GM21381 (cell line): Measurements from ENCODE around the gene TLK2.
"Not testable (repeated sequence)": the region's sequence is repeated elsewhere in the genome, so short reads cannot be mapped to it uniquely, and the experiment has no call there.

ENCODE experiments used
- ATAC-seq: cut with Tn5 transposase; IDR thresholded peaks from one replicate; pipeline ENCODE4 v1.9.1; 2021; ENCODE audit warnings: mild to moderate bottlenecking, moderate library complexity; ENCODE audit not compliant: unreplicated experiment

Gene TLK2

DNA sequence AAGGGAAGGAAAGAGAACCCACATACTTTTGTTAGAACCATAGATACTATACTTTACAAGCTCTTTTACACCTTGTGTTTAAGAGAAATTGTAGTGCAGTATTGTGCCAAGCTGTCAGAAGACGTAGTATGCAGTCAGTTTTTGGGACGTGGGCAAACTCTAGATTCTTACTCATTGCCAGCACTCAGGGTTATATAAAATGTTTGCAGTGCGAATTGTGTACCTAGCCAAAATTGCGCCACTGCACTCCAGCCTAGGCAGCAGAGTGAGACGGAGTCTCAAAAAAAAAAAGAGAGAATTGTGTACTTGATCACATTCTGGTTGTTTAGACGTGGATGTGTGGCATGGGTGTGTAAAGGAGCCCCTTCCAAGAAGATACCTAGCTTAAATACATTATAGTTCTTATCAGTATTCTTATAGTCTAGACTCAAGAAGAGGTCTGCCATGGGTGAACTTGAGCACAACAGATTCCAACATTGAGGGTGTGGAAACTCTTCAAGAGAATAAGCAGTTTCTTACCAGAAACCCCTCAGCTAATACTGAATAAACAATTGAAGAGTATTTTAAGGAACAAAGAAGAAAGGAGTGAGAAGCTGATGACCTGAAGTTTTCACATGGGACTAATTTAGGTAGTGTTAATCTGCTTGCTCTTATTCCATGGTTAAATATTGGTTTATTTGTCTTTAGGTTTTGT, 121.5 kb downstream of the TLK2 start:
- ATAC-seq, result no peak

DNA sequence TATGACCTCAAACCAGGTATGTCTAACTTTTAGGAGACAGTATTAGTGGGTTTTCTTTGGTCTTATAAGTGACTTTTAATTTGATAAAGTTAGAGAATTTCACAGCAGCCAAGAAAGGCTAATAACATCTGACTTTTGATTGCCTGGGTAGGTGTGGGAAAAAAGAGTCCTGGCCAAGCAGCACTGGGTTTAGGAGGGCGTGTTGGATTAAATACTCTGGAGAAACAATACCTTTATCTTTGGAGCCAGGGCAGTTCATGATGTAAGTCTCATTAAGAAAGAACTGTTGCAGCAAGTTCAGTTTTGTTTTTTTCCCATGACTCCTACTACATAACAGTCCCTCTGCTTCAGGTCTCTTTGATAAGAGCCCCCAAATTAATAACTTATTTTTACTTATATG, 122.2 kb downstream of the TLK2 start:
- ATAC-seq, result no peak

DNA sequence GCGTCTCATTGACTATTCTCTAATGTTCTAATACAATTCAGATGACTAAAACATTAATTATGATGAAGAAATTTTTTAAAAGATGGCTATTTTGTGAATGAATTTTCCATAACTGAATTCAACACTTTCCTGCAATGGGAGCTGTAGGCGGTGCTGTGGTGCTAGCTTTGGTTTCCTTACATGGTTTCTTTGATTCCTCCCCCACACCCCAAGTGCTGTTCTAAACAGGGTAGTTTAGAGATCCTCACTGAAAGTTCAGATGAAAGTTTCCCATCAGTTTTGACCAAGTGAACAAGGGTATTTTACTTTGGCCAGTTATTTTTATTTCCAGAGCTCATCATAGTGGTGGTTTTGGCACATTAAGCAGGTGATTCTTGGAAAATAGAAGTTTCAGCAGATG, 122.8 kb downstream of the TLK2 start:
- ATAC-seq, result no peak

DNA sequence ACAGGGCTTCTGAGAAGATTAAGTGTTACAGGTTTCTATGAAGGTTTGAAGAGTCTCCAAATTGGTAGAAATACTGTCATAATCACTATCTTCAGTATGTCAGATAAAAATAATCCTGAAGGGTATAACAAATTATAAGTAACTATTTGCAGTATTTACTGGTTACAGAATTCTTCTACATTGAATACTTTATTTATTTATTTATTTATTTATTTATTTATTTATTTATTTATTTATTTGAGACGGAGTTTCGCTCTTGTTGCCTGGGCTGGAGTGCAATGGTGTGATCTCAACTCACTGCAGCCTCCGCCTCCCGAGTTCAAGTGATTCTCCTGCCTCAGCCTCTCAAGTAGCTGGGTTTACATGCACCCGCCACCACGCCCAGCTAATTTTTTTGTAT, 125.2 kb downstream of the TLK2 start:
- not testable (repeated sequence) for ATAC-seq

DNA sequence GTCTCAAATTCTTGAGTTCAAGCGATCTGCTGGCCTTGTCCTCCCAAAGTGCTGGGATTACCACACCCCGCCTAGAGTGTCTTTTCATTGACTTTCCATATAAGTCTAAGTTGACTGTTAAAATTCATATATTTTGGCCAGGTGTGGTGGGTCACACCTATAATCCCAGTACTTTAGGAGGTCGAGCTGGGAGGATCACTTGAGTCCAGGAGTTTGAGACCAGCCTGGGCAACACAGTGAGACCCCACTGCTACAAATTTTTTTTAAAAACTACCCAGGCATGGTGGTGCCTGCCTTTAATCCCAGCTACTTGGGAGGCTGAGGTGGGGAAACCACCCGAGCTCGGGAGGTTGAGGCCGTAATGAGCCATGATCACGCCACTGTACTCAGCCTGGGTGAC, 127.0 kb downstream of the TLK2 start:
- ATAC-seq, result no peak

DNA sequence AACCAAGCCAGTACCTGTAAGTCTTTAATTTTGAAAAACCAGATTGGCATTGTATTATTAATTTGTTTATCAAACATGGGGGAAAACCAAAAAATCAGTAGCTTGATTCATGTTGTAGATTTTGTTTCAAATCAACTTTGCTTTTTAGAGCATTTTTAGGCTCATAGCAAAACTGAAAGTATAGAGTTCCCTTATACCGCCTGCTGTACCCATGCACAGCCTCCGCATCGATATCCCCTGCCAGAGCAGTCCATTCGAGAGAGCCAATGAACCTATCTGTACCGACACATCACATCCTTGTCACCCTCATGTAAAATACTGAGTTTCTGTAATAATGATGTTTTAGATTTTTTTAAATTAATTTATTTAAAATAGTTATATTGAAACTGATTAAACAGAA, 132.7 kb downstream of the TLK2 start:
- peak; percentile 67 for ATAC-seq

DNA sequence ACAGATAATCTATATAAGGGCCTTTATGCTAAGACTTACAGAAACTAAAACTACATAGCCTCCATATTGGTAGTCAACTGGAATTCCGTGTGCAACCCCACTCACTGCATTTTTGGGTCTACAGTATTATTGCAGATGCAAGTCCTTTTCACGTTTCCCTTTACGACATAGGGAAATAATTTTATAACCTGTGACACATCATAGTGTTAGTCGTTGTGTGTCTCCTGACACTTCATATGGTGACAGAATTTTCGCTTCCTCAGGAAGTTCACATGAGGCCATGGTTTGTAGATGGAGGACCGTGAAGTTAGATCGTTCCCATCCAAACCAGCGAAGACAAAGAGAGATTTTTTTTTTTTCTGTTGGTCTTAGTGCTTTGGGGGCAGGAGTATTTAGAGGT, 133.1 kb downstream of the TLK2 start:
- no peak for ATAC-seq

DNA sequence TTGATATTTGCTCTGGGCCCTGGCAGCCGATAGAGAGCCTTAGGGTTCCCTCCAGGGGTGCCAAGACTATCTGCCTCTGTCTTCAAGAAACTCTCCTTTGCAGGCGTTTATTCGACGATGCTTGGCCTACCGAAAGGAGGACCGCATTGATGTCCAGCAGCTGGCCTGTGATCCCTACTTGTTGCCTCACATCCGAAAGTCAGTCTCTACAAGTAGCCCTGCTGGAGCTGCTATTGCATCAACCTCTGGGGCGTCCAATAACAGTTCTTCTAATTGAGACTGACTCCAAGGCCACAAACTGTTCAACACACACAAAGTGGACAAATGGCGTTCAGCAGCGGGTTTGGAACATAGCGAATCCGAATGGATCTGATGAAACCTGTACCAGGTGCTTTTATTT, 133.7 kb downstream of the TLK2 start:
- ATAC-seq, result not testable (repeated sequence)

DNA sequence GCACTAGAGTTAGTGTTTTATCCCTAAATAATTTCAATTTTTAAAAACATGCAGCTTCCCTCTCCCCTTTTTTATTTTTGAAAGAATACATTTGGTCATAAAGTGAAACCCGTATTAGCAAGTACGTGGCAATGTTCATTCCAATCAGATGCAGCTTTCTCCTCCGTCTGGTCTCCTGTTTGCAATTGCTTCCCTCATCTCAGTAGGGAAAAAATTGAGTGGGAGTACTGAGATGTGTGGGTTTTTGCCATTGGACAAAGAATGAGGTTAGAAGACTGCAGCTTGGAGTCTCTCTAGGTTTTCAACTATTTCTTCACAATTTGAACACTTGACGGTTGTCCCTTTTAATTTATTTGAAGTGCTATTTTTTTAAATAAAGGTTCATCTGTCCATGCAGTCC, 134.5 kb downstream of the TLK2 start:
- ATAC-seq, result not testable (repeated sequence)

DNA sequence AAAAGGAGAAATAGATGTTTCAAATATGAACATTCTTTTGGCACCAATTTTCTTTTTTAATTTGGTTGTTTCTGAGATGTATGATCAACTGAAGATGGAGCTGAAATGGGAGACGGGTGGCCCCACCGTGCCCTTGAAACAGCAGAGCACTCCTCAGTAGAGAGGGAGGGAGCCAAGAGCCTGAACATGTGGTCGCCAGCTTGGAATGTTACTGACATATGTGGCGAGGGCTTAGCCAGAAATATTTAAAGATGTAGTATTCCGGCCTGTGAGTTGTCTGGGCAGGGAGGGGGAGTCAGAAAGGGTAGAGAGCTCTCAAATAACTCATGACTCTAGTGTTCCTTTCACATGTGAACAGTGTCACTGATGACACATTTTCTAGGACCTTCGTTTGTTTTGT, 135.5 kb downstream of the TLK2 start:
- no peak for ATAC-seq

DNA sequence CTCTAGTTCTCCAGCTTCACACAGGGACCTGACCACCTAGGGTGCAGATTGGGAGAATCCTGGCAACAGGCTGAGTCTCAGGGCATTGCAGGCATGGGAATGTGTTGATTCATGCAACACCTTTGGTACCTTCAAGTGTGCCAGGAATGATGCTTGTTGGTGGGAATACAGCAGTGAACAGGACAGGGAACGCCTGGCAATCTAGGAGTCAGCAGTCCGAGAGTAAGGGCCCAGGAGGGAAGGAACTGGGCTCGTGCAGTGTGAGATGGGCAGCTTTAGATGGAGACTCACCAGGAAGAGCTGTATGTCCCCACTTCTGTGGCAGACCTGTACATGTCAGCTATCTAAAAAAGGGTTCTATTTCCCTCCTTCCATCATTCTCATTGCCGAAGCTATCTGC, 136.9 kb downstream of the TLK2 start:
- ATAC-seq, result no peak

DNA sequence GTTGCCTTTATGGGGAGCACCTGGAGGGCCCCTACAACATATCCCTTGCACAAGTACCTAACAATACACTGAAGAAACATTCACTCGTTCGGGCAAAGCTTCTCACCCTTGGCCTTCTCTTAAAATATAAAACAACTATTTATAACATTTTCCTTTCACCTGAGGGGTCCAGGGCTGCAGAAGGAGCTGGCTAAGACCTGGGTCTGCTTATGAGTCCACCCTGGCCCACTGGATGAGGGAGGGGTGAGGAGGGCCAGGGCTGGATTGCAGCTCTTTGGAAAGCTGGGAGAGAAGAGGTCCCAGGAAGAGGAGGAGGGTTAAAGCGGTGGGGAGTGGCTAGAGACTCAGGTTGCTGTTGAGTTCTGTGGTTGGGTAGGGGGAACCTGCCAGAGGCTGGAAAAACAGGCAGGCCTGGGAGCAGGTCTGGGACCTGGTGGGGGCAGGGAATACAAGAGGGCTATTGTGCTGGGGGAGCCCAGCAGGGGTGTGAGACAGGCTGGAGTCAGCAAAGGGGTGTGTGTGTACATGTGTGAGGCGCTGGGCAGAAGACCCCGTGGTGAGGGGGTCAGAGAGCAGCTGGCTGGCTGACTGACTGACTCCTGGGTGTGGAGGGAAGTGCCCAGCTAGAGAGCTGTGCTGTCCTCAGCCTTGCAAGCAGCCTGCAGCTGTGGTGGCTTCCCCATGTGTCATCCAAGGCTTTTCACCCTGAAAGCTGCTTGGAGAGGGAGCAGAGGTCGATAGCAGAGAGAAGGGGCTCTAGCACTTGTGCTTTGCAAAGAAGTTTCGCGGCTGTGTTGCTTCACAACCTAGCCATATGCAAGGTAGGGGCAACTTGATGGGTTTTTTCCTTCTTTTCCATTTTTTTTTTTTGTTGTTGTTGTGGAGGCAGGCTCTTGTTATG, 138.6 kb downstream of the TLK2 start:
- ATAC-seq, result no peak

DNA sequence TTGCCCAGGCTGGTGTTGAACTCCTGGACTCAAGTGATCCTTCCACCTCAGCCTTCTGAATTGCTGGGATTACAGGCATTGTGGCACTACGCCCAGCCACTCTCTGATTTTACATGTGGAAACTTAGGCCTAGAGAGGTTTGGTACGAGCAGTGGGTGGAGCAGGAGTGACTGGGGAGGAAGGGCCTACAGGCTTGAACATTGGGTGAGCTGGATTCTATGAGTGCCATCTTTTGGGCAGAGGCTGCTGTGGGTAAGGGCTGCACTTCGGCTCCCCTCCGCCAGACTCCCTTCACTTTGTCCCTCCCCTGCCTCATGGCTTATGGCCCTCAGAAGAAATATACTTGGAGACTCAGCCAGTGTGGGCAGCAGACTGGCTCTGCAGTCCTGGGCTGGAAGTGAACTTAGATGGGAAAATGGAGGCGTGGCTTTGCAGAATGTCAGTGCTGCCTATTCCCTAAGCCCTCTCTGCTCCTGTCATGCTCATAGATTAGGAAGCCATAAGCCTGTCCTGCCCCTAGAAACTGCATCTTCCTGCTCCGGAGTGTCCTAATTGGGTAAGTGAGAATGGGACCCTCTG, 139.4 kb downstream of the TLK2 start:
- no peak for ATAC-seq

DNA sequence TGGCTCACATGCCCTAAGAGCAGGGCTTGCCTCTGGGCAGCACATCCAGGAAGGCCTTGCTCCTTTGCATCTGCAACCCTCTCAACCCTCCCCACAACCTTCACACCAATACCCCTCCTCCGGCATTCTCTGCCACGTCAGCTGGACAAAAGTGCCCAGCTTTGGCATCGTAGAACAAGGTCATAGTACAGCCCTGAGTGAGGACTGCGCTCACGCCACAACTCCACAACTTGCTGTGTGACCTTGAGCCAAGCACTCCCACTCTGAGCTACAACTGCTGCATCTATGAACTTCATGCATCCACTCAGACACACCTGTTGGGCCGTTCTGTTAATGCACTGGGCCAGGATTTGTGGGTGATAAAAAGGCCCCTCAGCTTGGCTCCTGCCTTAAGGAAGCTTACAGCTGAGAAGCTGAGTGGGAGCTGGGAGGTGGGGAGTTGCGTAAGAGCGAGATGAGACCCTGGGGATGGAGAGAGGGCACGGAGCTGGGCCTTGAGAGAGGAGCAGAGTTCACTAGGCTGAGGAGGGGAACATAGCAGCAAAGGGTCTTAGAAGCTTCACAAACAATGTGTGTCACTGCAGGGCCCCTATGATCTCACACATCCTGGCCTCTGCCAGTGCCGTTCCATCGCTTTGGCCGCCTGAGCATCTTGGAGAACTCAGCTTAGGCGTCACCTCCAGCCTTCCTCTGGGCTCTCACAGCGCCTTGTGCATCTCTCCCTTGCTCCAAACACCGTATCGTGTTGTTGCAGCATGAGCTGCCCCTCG, 140.2 kb downstream of the TLK2 start:
- no peak for ATAC-seq

DNA sequence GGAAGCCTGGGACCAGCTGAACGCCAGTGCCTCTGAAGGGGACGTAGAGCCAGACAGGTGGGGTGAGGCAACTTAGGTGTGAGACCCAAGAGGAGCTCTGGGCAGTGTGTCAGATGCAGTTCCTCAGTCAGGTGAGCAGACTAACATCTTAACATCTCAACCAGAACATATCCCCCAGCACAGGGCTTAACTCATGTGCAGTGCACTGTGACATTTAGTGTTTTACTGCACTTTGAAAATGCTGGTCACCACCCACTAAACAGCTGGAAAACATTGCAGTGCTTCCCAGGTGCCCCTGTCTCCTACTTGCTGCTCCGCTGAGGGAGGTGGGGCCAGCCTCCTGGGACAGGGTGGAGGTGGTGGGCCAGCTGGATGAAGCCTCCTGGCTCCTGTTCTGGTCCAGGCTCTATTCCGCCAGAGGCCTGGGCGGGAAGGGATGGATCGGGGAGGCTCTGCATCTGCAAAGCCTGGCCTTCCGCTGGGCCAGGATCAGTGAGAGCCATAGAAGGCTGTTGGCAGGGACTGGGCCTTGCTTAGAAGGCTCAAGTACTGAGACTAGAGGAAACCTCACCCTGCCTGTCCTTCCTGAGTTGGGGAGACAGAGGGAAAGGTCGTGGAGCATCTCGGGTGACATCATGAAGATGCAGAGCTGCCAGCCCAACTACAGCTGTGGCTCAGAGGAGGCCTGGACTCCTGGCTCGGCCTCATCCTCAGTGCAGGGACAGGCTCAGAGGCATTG, 141.0 kb downstream of the TLK2 start:
- ATAC-seq, result no peak

DNA sequence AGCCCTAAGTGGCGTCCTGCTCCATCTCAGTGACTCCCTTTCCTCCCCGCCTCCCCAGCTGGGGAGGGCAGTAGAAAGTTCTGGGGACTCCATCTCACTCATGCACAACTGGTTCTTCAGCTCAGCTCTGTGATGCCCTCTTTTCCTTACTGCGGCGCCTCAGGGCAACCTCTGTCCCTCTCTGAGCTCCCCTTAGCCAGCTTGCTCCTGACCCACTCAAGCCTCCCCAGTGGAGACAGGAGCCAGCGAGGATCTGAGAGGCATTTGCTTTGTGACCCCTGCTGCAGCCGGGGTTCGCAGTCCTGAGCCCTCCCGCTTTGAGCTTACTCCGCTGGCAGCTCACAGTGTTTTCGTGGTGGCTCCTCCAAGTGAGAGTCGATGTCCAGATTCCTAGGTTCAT, 142.6 kb downstream of the TLK2 start:
- no peak for ATAC-seq

DNA sequence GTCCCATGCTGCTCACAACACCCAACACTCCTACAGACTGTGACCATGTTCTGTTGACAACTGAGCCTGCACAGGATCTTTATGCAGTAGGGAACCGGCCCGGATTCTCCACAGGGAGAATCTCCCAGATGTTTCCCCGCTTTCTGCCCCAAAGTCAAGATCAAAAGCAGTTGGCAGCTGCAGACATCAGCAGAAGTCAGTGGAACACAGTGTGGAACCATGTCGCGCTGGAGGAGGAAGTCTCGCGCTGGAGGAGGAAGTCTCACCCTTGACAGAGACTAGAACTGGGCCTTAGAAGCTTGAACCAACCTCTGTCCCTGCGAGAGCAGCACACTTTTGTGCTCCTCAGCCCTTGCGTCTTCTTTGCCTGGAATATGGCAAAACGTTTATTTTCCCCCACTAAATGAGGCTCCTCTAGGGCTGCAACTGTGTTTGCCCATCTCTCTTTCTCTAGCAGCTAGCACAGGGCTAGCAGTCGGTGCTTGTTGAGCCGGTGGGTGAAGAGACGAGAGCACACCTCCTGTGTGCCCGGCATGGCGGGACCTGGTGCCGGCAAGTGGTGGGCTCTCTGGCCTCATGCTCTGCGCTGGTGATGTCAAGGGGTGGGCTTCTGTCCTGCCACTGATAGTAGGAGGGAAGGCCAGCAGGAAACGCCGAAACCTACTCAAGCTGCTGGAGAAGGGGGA, 146.7 kb downstream of the TLK2 start:
- no peak for ATAC-seq

DNA sequence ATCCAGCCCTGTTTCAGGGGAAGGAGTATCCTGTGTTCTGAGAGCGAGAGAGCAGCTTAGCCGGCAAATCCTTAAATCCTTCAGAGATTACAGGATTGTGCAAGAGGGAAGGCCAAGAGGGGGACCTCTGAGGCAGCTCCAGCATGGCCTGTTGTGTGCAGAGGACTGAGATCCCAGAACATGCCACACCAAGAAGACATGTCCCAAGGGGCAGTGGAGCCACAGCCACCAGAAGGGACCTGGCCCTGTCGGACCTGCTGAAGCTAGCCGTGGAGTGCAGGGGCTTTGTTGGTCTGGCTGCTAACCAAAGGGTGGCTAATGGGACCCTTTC, 147.2 kb downstream of the TLK2 start:
- no peak for ATAC-seq

DNA sequence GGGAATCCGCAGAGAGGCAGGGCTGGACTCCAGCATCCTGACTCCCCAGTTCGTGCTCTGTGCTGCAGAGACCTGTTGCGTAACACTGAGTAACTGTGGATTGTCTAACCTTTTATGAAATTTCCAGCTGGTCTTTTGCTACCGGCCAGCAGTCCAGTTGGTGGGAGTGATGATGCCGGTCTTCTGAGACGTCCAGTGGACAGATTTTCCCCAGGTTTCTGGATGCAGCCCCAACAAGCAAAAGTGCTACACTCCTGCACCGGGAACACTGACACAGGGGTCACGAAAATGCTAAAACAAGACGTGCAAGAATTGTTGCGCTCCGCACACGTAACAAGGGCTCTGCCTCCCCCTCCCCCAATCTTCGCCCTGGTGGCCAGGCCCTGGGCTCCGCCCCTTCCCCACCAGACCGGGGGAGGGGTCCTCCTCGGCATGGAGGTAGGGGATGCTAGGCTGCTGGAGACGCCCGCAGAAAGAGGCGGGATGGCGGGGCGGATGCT, 148.1 kb downstream of the TLK2 start:
- ATAC-seq, result no peak
